GM21381 (cell line): ENCODE results near the gene DDA1.
"Not testable (repeated sequence)": the region's sequence is repeated elsewhere in the genome, so short reads cannot be mapped to it uniquely, and the experiment has no call there.

Experiments used
- ATAC-seq: cut with Tn5 transposase; IDR thresholded peaks from one replicate; pipeline ENCODE4 v1.9.1; 2021; ENCODE audit warnings: mild to moderate bottlenecking, moderate library complexity; ENCODE audit not compliant: unreplicated experiment

Gene DDA1

GRCh38 chr19:17341386-17341785, 32.0 kb downstream of the DDA1 start:
- no peak for ATAC-seq

- ATAC-seq = no peak
Measured at GRCh38 chr19:17341845-17342244, 32.5 kb downstream of the DDA1 start.

- no peak for ATAC-seq
Measured at GRCh38 chr19:17346109-17346671, 36.8 kb downstream of the DDA1 start.

- no peak for ATAC-seq
Measured at GRCh38 chr19:17347361-17347760, 38.0 kb downstream of the DDA1 start.

- ATAC-seq = no peak
Measured at GRCh38 chr19:17347877-17348276, 38.5 kb downstream of the DDA1 start.

GRCh38 chr19:17348700-17349099, 39.3 kb downstream of the DDA1 start:
- ATAC-seq = no peak

GRCh38 chr19:17351815-17352435, 42.6 kb downstream of the DDA1 start:
- ATAC-seq = no peak

- ATAC-seq = no peak
Measured at GRCh38 chr19:17352608-17353280, 43.4 kb downstream of the DDA1 start.

GRCh38 chr19:17353386-17353785, 44.0 kb downstream of the DDA1 start:
- no peak for ATAC-seq

- no peak for ATAC-seq
Measured at GRCh38 chr19:17357078-17357666, 47.8 kb downstream of the DDA1 start.

- no peak for ATAC-seq
Measured at GRCh38 chr19:17357724-17358123, 48.4 kb downstream of the DDA1 start.

- ATAC-seq = no peak
Measured at GRCh38 chr19:17358395-17358794, 49.0 kb downstream of the DDA1 start.

GRCh38 chr19:17359905-17360800, 50.8 kb downstream of the DDA1 start:
- no peak for ATAC-seq

GRCh38 chr19:17363852-17364605, 54.7 kb downstream of the DDA1 start:
- not testable (repeated sequence) for ATAC-seq

GRCh38 chr19:17365361-17365760, 56.0 kb downstream of the DDA1 start:
- ATAC-seq = no peak

- ATAC-seq = peak; percentile 97
Measured at GRCh38 chr19:17370026-17370587, 60.7 kb downstream of the DDA1 start.
